Measurements from ENCODE around the gene CR1. TPM values are rescaled to one million over a fixed set of nuclear protein-coding genes. Genes with fewer than 3 reads are reported as not detected.
"Not testable (repeated sequence)": the region's sequence is repeated elsewhere in the genome, so short reads cannot be mapped to it uniquely, and the experiment has no call there.

The CR1 gene
- total RNA-seq, 1 experiment from 2014 or later, result not detected

- Histone ChIP-seq H3K4me3 (ENCODE audit: low read depth in 2 of 2, low read length in 2 of 2) (no peak overlapping the region), H3K36me3 (ENCODE audit: control insufficient read depth, insufficient read depth, low read length) (no peaks in the 10 kb centered on the region), H3K27ac (ENCODE audit: low read length) (no peak overlapping the region), H3K27me3 (ENCODE audit: control insufficient read depth, insufficient read depth, low read length) (peaks cover 3% of the 10 kb centered on the region; the same call in 1 of the 2 replicates), H3K4me1 (ENCODE audit: control insufficient read depth, insufficient read depth, low read length) (no peaks in the 10 kb centered on the region), H3K9me3 (ENCODE audit: control insufficient read depth, insufficient read depth, low read depth, low read length) (no peaks in the 10 kb centered on the region)
- TF ChIP-seq CTCF (IDR thresholded peaks at IDR 0.05), result no peak
- no peak for TF ChIP-seq SIN3A (IDR thresholded peaks at IDR 0.05; ENCODE audit: borderline replicate concordance, insufficient read depth, low read depth, low read length)
- no peak for TF ChIP-seq POLR2AphosphoS5 (IDR thresholded peaks at IDR 0.05; ENCODE audit: low read depth, low read length)
- no peak for TF ChIP-seq REST (IDR thresholded peaks at IDR 0.05; ENCODE audit: insufficient read depth in 1 of 2, low read depth in 2 of 2, low read length in 1 of 2)
- ChIA-PET CTCF (no interaction called here), POLR2A (no interaction called here)
- no TSS peak for BruUV-seq (replicated peaks)
- DNase-seq (ENCODE audit: low read depth, low spot score), result no peak
- in situ Hi-C loops (cut with HindIII; ENCODE audit: low pct_unique_long_range_greater_than_20kb, low sequenced_read_pairs), result no loop called here
- no peak for ATAC-seq
- intact Hi-C loops (cut with micrococcal nuclease; ENCODE audit: unreplicated experiment), result no loop called here
Measured at GRCh38 chr1:207676153-207676552, 180.2 kb downstream of the CR1 start.

DNA sequence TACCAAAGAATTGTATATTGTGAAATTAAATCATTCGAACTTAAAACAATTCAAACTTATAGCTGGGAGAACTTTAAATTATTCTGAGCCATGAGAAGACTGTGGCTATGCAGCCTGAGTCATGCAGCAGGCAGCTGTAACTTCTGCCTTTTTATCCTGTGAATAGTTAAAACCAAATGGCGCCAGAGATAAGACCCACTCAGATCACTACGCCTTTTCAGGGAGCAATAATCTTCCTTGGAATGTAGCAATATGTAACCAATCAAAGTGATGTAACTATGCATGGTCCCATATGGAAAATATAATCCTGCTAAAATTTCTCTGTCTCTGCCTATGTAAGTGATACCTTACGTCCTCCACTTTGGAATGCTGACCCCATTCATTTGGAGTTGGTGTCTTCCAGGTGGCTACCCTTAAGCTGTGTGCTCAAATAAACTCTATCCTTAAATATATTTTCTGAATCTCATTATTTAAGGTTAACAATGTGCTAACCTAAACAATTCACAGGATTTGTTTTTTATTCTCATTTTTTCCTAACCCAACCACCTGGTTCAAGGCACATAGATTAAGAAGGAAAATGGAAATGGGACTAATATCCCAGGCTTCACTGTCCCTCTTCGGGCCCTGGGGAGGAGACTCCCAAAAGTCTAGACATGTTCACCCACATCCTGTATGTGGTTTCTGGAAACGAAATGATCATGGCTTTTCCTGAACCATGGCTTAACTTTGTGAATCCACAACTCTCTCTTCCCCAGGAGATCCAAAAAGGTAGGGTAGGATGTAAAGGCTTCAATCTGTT lies 184.8 kb downstream of the CR1 start:
- H3K36me3 ChIP-seq (ENCODE audit: control insufficient read depth, insufficient read depth, low read length); H3K9me3 ChIP-seq (ENCODE audit: control insufficient read depth, insufficient read depth, low read depth, low read length); intact Hi-C loops (cut with micrococcal nuclease; ENCODE audit: unreplicated experiment); in situ Hi-C loops (cut with HindIII; ENCODE audit: low pct_unique_long_range_greater_than_20kb, low sequenced_read_pairs); H3K27ac ChIP-seq (ENCODE audit: low read length); H3K4me1 ChIP-seq (ENCODE audit: control insufficient read depth, insufficient read depth, low read length); H3K27me3 ChIP-seq (ENCODE audit: control insufficient read depth, insufficient read depth, low read length); ATAC-seq; H3K4me3 ChIP-seq (ENCODE audit: low read depth in 2 of 2, low read length in 2 of 2); CTCF ChIA-PET; POLR2A ChIA-PET; BruUV-seq (replicated peaks); DNase-seq (ENCODE audit: low read depth, low spot score): not testable (repeated sequence)

DNA sequence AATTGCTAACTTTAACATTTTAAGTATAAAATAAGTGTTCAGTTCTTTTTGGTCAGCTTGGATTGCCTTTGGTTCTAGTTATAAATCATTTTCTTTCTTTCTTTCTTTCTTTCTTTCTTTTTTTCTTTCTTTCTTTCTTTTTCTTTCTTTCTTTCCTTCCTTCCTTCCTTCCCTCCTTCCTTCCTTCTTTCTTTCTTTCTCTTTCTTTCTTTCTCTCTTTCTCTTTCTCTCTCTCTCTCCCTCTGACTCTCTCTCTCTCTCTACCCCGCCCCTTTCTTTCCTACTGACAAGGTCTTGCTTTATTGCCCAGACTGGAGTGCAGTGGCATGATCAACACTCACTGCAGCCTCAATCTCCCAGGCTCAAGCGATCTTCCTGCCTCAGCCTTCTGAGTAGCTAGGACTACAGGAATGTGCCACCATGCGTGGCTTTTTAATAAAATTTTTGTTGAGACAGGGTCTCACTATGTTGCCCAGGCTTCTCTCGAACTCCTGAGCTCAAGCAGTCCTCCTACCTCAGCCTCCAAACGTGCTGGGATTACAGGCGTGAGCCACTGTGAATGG lies 187.0 kb downstream of the CR1 start:
- in situ Hi-C loops (cut with HindIII; ENCODE audit: low pct_unique_long_range_greater_than_20kb, low sequenced_read_pairs); H3K9me3 ChIP-seq (ENCODE audit: control insufficient read depth, insufficient read depth, low read depth, low read length); ATAC-seq; DNase-seq (ENCODE audit: low read depth, low spot score); CTCF ChIA-PET; H3K4me1 ChIP-seq (ENCODE audit: control insufficient read depth, insufficient read depth, low read length); H3K4me3 ChIP-seq (ENCODE audit: low read depth in 2 of 2, low read length in 2 of 2); intact Hi-C loops (cut with micrococcal nuclease; ENCODE audit: unreplicated experiment); BruUV-seq (replicated peaks); H3K27ac ChIP-seq (ENCODE audit: low read length); POLR2A ChIA-PET; H3K27me3 ChIP-seq (ENCODE audit: control insufficient read depth, insufficient read depth, low read length); H3K36me3 ChIP-seq (ENCODE audit: control insufficient read depth, insufficient read depth, low read length): not testable (repeated sequence)

DNA sequence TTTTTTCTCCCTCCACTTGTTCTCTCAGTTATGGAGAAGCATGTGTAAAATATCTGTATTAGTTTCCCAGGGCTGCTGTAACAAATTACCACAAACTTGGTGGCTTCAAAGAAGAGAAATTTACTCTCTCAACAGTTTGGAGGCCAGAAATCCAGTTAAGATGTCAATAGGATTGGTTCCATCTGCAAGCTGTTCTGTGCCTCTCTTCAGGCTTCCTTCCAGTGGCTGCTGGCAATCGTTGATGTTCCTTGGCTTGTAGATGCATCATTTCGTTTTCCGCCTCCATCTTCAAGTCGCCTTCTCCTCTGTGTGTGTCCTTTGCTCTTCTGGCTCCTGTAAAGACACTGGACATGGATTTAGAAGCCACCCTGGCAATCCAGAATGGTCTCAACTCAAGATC lies 194.6 kb downstream of the CR1 start:
- CTCF ChIA-PET, POLR2A ChIA-PET: not testable (repeated sequence)

More for the DNA sequence above, 194.6 kb downstream of the CR1 start:
- intact Hi-C loops (cut with micrococcal nuclease; ENCODE audit: unreplicated experiment), result loop anchor here (5.0 kb wide), 1 partner anchor 38 kb away; no protein-coding TSS in a partner anchor
- H3K9me3 ChIP-seq (ENCODE audit: control insufficient read depth, insufficient read depth, low read depth, low read length); in situ Hi-C loops (cut with HindIII; ENCODE audit: low pct_unique_long_range_greater_than_20kb, low sequenced_read_pairs); H3K27me3 ChIP-seq (ENCODE audit: control insufficient read depth, insufficient read depth, low read length); BruUV-seq (replicated peaks); H3K4me3 ChIP-seq (ENCODE audit: low read depth in 2 of 2, low read length in 2 of 2); H3K36me3 ChIP-seq (ENCODE audit: control insufficient read depth, insufficient read depth, low read length); ATAC-seq; DNase-seq (ENCODE audit: low read depth, low spot score); H3K4me1 ChIP-seq (ENCODE audit: control insufficient read depth, insufficient read depth, low read length); H3K27ac ChIP-seq (ENCODE audit: low read length): not testable (repeated sequence)
